Muscle layer of colon (tissue), 2 donors: ENCODE results near the gene PIGH.
"Not testable (repeated sequence)": the region's sequence is repeated elsewhere in the genome, so short reads cannot be mapped to it uniquely, and the experiment has no call there.

Experiments used
- H3K27ac ChIP-seq: one replicate; pipeline ENCODE4 v1.7.0; 2013; ENCODE audit warnings: low read depth, mild to moderate bottlenecking, low read length, moderate library complexity
- H3K27me3 ChIP-seq, 2 donors: one replicate each; pipeline ENCODE4 v1.7.0; 2013; ENCODE audit warnings: low read length in 2 of 2, mild to moderate bottlenecking in 2 of 2; ENCODE audit not compliant: insufficient read depth in 2 of 2, control insufficient read depth in 1 of 2
- H3K36me3 ChIP-seq: one replicate; pipeline ENCODE4 v1.7.0; 2013; ENCODE audit warnings: mild to moderate bottlenecking, low read length; ENCODE audit not compliant: insufficient read depth
- H3K4me1 ChIP-seq: one replicate; pipeline ENCODE4 v1.7.0; 2013; ENCODE audit warnings: mild to moderate bottlenecking, low read length; ENCODE audit not compliant: insufficient read depth
- H3K4me3 ChIP-seq, 2 donors: one replicate each; pipeline ENCODE4 v1.7.0; 2013; ENCODE audit warnings: low read length in 2 of 2, low read depth in 1 of 2, mild to moderate bottlenecking in 1 of 2, moderate library complexity in 1 of 2
- H3K9ac ChIP-seq: one replicate; pipeline ENCODE4 v1.7.0; 2013; ENCODE audit warnings: low read length
- H3K9me3 ChIP-seq: one replicate; pipeline ENCODE4 v1.7.0; 2013; ENCODE audit warnings: mild to moderate bottlenecking, low read length
- donor health status: abdominal sarcoma.
- donor health status: Adenocarcinoma of cecum.

The PIGH gene

GRCh38 chr14:67602995-67603545 is 3.0 kb upstream of the PIGH start:
- no peak overlapping the region for H3K27ac ChIP-seq
- H3K4me1 ChIP-seq, result peaks cover 6% of the 10 kb centered on the region
- no peaks in the 10 kb centered on the region for H3K27me3 ChIP-seq
- H3K9ac ChIP-seq, result no peak overlapping the region
- H3K4me3 ChIP-seq, result no peak overlapping the region
- no peaks in the 10 kb centered on the region for H3K36me3 ChIP-seq
- no peaks in the 10 kb centered on the region for H3K9me3 ChIP-seq

- no peak overlapping the region for H3K9ac ChIP-seq
- H3K36me3 ChIP-seq, result no peaks in the 10 kb centered on the region
- no peak overlapping the region for H3K4me3 ChIP-seq
- no peak overlapping the region for H3K27ac ChIP-seq
- H3K4me1 ChIP-seq, result peaks cover 6% of the 10 kb centered on the region
- H3K9me3 ChIP-seq, result no peaks in the 10 kb centered on the region
- no peaks in the 10 kb centered on the region for H3K27me3 ChIP-seq
Observed at GRCh38 chr14:67602076-67602475, 2.0 kb upstream of the PIGH start.

DNA sequence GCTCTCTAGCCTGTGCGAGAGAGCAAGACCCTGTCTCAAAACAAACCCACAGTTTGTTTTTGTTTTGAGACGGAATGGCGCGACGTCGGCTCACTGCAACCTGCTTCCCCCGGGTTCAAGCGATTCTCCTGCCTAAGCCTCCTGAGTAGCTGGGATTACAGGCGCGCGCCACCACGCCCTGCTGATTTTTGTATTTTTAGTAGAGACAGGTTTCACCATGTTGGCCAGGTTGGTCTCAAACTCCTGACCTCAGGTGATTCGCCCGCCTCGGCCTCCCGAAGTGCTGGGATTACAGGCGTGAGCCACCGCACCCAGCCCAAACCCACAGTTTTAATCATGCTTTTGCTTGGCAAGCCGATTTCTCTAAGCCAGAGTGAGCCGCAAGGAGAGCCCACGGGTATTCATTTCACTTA is 500 bp upstream of the PIGH start:
- not testable (repeated sequence) for H3K27me3 ChIP-seq, H3K36me3 ChIP-seq, H3K9ac ChIP-seq, H3K9me3 ChIP-seq, H3K4me1 ChIP-seq
- peak overlapping the region; percentile 87 for H3K27ac ChIP-seq
- peak overlapping the region; percentile 70 to 88 for H3K4me3 ChIP-seq

DNA sequence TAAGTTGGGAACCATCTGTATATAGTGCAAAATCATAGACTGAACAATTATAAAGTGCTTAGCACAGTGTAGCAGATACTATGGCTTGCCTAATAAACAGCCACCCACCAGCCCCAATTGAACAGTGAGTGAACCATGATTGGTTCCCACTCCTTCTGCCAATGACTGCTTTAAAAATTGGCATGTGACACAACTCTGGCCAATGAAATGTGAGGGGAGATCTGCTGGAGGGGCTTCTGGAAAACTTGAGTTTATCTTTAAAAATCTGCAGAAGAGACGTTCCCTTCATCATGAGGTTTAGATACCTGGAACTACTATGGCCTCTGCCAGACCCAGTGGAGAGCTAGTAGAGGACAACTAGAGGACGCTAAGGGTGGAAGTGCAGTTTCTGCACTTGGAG is 4.7 kb downstream of the PIGH start:
- Histone ChIP-seq H3K27me3 (no peaks in the 10 kb centered on the region), H3K9ac (no peak overlapping the region), H3K36me3 (peaks cover 16% of the 10 kb centered on the region)

GRCh38 chr14:67593650-67594049 is 6.4 kb downstream of the PIGH start:
- H3K4me3 ChIP-seq, H3K9ac ChIP-seq: not testable (repeated sequence)

More for the DNA sequence above, 4.7 kb downstream of the PIGH start:
- H3K4me3 ChIP-seq, result no peak overlapping the region
- H3K4me1 ChIP-seq, result peaks cover 6% of the 10 kb centered on the region
- no peak overlapping the region for H3K27ac ChIP-seq
- no peaks in the 10 kb centered on the region for H3K9me3 ChIP-seq

DNA sequence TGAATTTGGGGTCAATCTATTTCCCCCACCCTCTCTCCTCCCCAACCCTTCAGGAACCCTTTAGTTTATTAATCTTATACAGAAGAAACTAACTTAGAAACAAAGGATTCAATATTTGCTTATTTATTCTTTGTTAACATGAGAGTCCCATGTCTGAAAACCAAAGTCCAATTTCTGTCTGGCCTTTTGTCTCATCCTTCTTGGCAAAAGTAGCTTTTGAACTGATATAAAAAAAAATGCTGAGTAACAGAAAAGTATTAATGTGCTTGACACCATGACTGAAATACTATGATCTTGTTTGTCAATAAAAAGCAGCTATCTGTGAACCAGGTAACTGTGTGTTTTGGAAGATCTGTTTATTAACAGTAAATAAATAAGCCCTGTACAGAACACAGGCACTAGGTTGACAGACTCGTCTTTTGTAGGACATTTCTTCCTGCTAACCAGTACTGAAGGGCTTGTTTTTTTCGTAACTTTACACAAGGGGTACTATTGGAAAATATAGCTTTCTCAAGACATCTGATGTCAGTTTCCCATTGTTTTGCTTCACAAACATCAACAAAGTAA is 10.8 kb downstream of the PIGH start:
- Histone ChIP-seq H3K4me3 (no peak overlapping the region), H3K36me3 (peaks cover 52% of the 10 kb centered on the region), H3K9ac (no peak overlapping the region), H3K27ac (no peak overlapping the region), H3K9me3 (no peaks in the 10 kb centered on the region), H3K4me1 (no peaks in the 10 kb centered on the region), H3K27me3 (no peaks in the 10 kb centered on the region)

More at GRCh38 chr14:67593650-67594049, 6.4 kb downstream of the PIGH start:
- H3K4me1 ChIP-seq, H3K27ac ChIP-seq, H3K9me3 ChIP-seq, H3K27me3 ChIP-seq: not testable (repeated sequence)
- H3K36me3 ChIP-seq, result peaks cover 31% of the 10 kb centered on the region

- H3K27me3 ChIP-seq, result no peaks in the 10 kb centered on the region
- no peak overlapping the region for H3K4me3 ChIP-seq
- peaks cover 40% of the 10 kb centered on the region for H3K36me3 ChIP-seq
- H3K9me3 ChIP-seq, result no peaks in the 10 kb centered on the region
- H3K9ac ChIP-seq, result no peak overlapping the region
- no peak overlapping the region for H3K27ac ChIP-seq
- no peaks in the 10 kb centered on the region for H3K4me1 ChIP-seq
Observed at GRCh38 chr14:67586369-67586768, 13.7 kb downstream of the PIGH start.

DNA sequence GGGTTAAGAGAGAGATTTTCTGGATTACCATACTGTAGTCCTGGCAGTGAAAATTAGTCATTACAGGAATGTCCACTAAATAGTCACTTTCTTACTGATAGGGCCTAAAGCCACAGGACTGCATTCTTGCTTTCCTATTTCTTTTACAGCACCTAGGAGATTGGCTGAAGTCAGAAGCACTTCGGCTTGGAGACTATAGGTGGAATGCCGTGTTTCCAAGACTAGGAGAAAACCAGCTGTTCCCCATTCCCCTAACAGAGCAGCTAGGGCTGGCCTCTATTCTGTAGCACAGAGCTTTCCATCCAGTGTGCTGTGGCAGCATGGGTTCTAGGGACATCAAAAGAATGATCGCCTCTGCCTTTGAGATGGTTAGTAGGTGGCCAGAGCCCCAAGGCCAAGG is 15.1 kb downstream of the PIGH start:
- Histone ChIP-seq H3K4me3 (no peak overlapping the region), H3K27me3 (no peaks in the 10 kb centered on the region), H3K4me1 (no peaks in the 10 kb centered on the region), H3K9ac (no peak overlapping the region), H3K27ac (no peak overlapping the region), H3K9me3 (no peaks in the 10 kb centered on the region), H3K36me3 (peaks cover 35% of the 10 kb centered on the region)

DNA sequence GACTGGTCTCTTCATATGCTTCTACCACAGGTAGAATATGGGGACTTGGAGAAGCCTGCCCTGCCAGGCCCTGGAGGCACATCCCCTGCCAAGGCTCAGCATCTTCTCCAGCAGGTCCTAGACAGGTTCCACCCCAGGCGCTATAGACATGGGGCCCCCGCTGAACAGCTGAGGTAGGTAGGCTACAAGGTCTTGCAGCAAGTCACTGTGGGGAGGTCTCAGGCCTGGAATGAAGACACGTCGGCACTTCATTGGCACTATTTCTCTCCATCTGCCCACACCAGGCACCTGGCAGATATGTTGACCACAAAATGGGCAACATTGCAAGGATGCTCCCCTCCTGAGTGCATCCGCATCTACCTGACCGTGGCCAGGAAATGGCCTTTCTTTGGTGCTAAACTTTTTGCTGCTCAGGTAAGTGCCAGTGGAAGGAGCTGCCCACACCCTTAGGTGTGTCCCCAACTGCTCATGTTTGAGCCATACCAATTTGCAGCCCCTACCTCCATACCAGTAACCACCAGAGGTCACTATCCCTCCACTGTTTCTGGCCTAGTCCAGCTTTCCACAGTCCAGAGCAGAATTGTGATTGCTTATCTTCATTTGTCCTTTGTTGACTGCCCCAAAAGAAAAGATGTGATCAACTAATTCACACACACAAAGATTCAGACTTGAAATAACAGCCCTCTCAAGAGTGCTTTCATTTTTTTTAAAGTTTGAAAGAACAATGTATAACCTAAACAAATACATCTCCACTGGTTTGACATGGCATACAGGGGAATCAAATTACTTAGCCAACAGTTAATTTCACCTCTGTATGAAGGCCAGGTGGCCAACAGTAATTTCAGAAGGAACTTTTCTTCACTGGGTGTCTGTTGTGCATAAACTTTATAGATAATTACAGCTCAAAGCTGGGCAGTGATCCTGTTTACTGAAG is 16.1 kb downstream of the PIGH start:
- no peak overlapping the region for H3K27ac ChIP-seq
- H3K9ac ChIP-seq, result no peak overlapping the region
- H3K27me3 ChIP-seq, result no peaks in the 10 kb centered on the region
- H3K4me1 ChIP-seq, result no peaks in the 10 kb centered on the region
- no peak overlapping the region for H3K4me3 ChIP-seq
- no peaks in the 10 kb centered on the region for H3K9me3 ChIP-seq
- H3K36me3 ChIP-seq, result peaks cover 25% of the 10 kb centered on the region

GRCh38 chr14:67582061-67582460 is 18.0 kb downstream of the PIGH start:
- Histone ChIP-seq H3K9ac (no peak overlapping the region), H3K27ac (no peak overlapping the region), H3K27me3 (no peaks in the 10 kb centered on the region), H3K36me3 (peaks cover 10% of the 10 kb centered on the region), H3K4me3 (no peak overlapping the region), H3K4me1 (no peaks in the 10 kb centered on the region), H3K9me3 (no peaks in the 10 kb centered on the region)

DNA sequence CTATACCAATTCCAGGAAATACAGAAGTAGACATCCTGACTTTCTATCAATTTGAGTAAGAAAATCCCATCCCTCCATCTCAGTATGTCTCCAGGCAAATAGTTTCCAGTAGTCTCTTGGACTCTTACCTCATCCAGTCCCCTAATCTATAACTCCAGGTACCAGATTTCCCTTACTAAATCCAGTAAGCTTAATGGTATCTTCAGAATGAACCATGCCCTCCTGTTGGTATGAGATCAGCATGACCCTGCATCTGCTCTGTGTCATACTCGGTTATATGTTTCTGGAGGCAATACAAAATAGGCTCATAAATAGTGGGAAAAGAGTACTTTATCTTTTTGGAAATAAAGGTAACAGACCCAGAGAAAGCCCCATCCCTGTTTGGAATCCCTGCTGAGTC is 18.4 kb downstream of the PIGH start:
- peaks cover 8% of the 10 kb centered on the region for H3K36me3 ChIP-seq

More for the DNA sequence above, 18.4 kb downstream of the PIGH start:
- H3K4me3 ChIP-seq, result no peak overlapping the region
- H3K27ac ChIP-seq, result no peak overlapping the region
- H3K9ac ChIP-seq, result no peak overlapping the region
- no peaks in the 10 kb centered on the region for H3K9me3 ChIP-seq
- H3K4me1 ChIP-seq, result no peaks in the 10 kb centered on the region
- H3K27me3 ChIP-seq, result no peaks in the 10 kb centered on the region
